ENCODE data around the gene RABL3. TPM values are rescaled to one million over a fixed set of nuclear protein-coding genes. Genes with fewer than 3 reads are reported as not detected.

Gene RABL3
- total and polyA plus RNA-seq, 7 donors: 9.4 to 15.5 (median 12.8) TPM

Small RNAs within 50 kb of the gene (small RNA-seq; reads per million reads assigned to genes)
- 0 reads per million in 3 donors for gene MTCO1P29
- gene MTCO2P29: 0 reads per million in 3 donors

Other genes with a start within 250 kb of the RABL3 start
- 100 to 1,000 TPM in 2 of 4 donors, 10 to 100 TPM in 2; 72.3 to 148 (median 113) TPM for gene NDUFB4, start 146.2 kb downstream of the RABL3 start, total RNA-seq
- 100 to 1,000 TPM; 258 to 335 (median 329) TPM for gene NDUFB4, start 146.2 kb downstream of the RABL3 start, polyA plus RNA-seq
- under 1 TPM in 1 of 4 donors, not detected in 3; 0.71 TPM for gene HGD, start 60.3 kb downstream of the RABL3 start, total RNA-seq
- gene HGD, start 60.3 kb downstream of the RABL3 start, polyA plus RNA-seq: 10 to 100 TPM; 32.4 to 54.1 (median 39.0) TPM
- 10 to 100 TPM in 2 of 4 donors, 1 to 10 TPM in 2; 6.9 to 12.5 (median 10.3) TPM for gene GTF2E1, start 228 bp upstream of the RABL3 start, total RNA-seq
- gene GTF2E1, start 228 bp upstream of the RABL3 start, polyA plus RNA-seq: 1 to 10 TPM; 3.6 to 7.3 (median 5.8) TPM
- 10 to 100 TPM; 11.4 to 14.3 (median 12.8) TPM for gene STXBP5L, start 165.7 kb upstream of the RABL3 start, total RNA-seq
- under 1 TPM in 2 of 3 donors, not detected in 1; under 0.01 to 0.23 TPM for gene STXBP5L, start 165.7 kb upstream of the RABL3 start, polyA plus RNA-seq

Data from sigmoid colon (tissue), 7 donors.